HEK293 (cell line): ENCODE measurements around the gene TSSK6.

ENCODE experiments used
- FEZF1 ChIP-seq: fragments of 450-650 bp; formaldehyde crosslinking; IDR thresholded peaks from 2 replicates; pipeline ENCODE4 v1.5.1; 2016; ENCODE audit warnings: missing biosample characterization, missing genetic modification characterization
- HOXD13 ChIP-seq: sonication (generic); formaldehyde crosslinking; IDR thresholded peaks from 2 replicates; pipeline ENCODE4 v1.8.0; 2022; ENCODE audit warnings: missing genetic modification reagents, borderline replicate concordance
- KLF7 ChIP-seq: fragments of 450-650 bp; formaldehyde crosslinking; IDR thresholded peaks from 2 replicates; pipeline ENCODE4 v1.5.1; 2016; ENCODE audit warnings: missing biosample characterization, missing genetic modification characterization, borderline replicate concordance
- RBAK ChIP-seq: fragments of 450-650 bp; formaldehyde crosslinking; IDR thresholded peaks from 2 replicates; pipeline ENCODE4 v1.5.1; 2016; ENCODE audit warnings: missing biosample characterization, missing genetic modification characterization
- ZBTB1 ChIP-seq: fragments of 450-650 bp; formaldehyde crosslinking; IDR thresholded peaks from 2 replicates; pipeline ENCODE4 v1.5.1; 2016; ENCODE audit warnings: missing biosample characterization, missing genetic modification characterization
- ZBTB20 ChIP-seq: fragments of 450-650 bp; formaldehyde crosslinking; IDR thresholded peaks from 2 replicates; pipeline ENCODE4 v1.5.1; 2016; ENCODE audit warnings: missing biosample characterization, missing genetic modification characterization
- ZBTB21 ChIP-seq: fragments of 450-650 bp; formaldehyde crosslinking; IDR thresholded peaks from 2 replicates; pipeline ENCODE4 v1.5.1; 2017; ENCODE audit warnings: missing biosample characterization, missing genetic modification characterization
- ZBTB7A ChIP-seq: fragments of 450-650 bp; formaldehyde crosslinking; IDR thresholded peaks from 2 replicates; pipeline ENCODE4 v1.5.1; 2016; ENCODE audit warnings: low read depth, missing biosample characterization, missing genetic modification characterization
- ZNF10 ChIP-seq: fragments of 450-650 bp; formaldehyde crosslinking; IDR thresholded peaks from 2 replicates; pipeline ENCODE4 v1.5.1; 2017; ENCODE audit warnings: missing biosample characterization, missing genetic modification characterization
- ZNF211 ChIP-seq: fragments of 450-650 bp; formaldehyde crosslinking; IDR thresholded peaks from 2 replicates; pipeline ENCODE4 v1.5.1; 2016; ENCODE audit warnings: low read depth, missing biosample characterization, missing genetic modification characterization
- ZNF391 ChIP-seq: fragments of 450-650 bp; formaldehyde crosslinking; IDR thresholded peaks from 2 replicates; pipeline ENCODE4 v1.5.1; 2016; ENCODE audit warnings: low read depth, missing biosample characterization, missing genetic modification characterization, borderline replicate concordance
- ZNF530 ChIP-seq: fragments of 450-650 bp; formaldehyde crosslinking; IDR thresholded peaks from 2 replicates; pipeline ENCODE4 v1.5.1; 2016; ENCODE audit warnings: low read depth, missing biosample characterization, missing genetic modification characterization
- ZNF544 ChIP-seq: fragments of 450-650 bp; formaldehyde crosslinking; IDR thresholded peaks from 2 replicates; pipeline ENCODE4 v1.5.0; 2017; ENCODE audit warnings: missing biosample characterization, missing genetic modification characterization
- ZNF624 ChIP-seq: fragments of 450-650 bp; formaldehyde crosslinking; IDR thresholded peaks from 2 replicates; pipeline ENCODE4 v1.5.1; 2017; ENCODE audit warnings: missing biosample characterization, missing genetic modification characterization
- ZNF660 ChIP-seq: fragments of 450-650 bp; IDR thresholded peaks from 2 replicates; pipeline ENCODE4 v1.5.1; 2018; ENCODE audit warnings: missing biosample characterization, mild to moderate bottlenecking, missing genetic modification characterization
- ZNF664 ChIP-seq: fragments of 450-650 bp; formaldehyde crosslinking; IDR thresholded peaks from 2 replicates; pipeline ENCODE4 v1.5.1; 2016; ENCODE audit warnings: missing biosample characterization, missing genetic modification characterization
- ZXDB ChIP-seq: fragments of 450-650 bp; formaldehyde crosslinking; IDR thresholded peaks from 2 replicates; pipeline ENCODE4 v1.5.1; 2016; ENCODE audit warnings: missing biosample characterization, missing genetic modification characterization
- TF ChIP-seq, protein P1 (sequence below): fragments of 450-650 bp; formaldehyde crosslinking; IDR thresholded peaks from 2 replicates; pipeline ENCODE4 v1.5.1; 2016; ENCODE audit warnings: missing biosample characterization, missing genetic modification characterization, borderline replicate concordance
- TF ChIP-seq, protein P2 (sequence below): fragments of 450-650 bp; formaldehyde crosslinking; conservative IDR thresholded peaks from 2 replicates; pipeline ENCODE4 v1.5.1; 2016; ENCODE audit warnings: low read depth, missing biosample characterization, missing genetic modification characterization
- TF ChIP-seq, protein P3 (sequence below): fragments of 450-650 bp; formaldehyde crosslinking; IDR thresholded peaks from 2 replicates; pipeline ENCODE4 v1.5.1; 2017; ENCODE audit warnings: missing biosample characterization, missing genetic modification characterization
- TF ChIP-seq, protein P4 (sequence below): fragments of 450-650 bp; formaldehyde crosslinking; IDR thresholded peaks from 2 replicates; pipeline ENCODE4 v1.5.1; 2016; ENCODE audit warnings: missing biosample characterization, missing genetic modification characterization
- TF ChIP-seq, protein P5 (sequence below): fragments of 450-650 bp; formaldehyde crosslinking; IDR thresholded peaks from 2 replicates; pipeline ENCODE4 v1.5.1; 2017; ENCODE audit warnings: missing biosample characterization, mild to moderate bottlenecking, missing genetic modification characterization, moderate library complexity
- TF ChIP-seq, protein P6 (sequence below): fragments of 450-650 bp; formaldehyde crosslinking; IDR thresholded peaks from 2 replicates; pipeline ENCODE4 v1.5.1; 2017; ENCODE audit warnings: missing biosample characterization, missing genetic modification characterization
- TF ChIP-seq, protein P7 (sequence below): fragments of 450-650 bp; formaldehyde crosslinking; IDR thresholded peaks from 2 replicates; pipeline ENCODE4 v1.5.1; 2016; ENCODE audit warnings: missing biosample characterization, missing genetic modification characterization

Gene TSSK6

DNA sequence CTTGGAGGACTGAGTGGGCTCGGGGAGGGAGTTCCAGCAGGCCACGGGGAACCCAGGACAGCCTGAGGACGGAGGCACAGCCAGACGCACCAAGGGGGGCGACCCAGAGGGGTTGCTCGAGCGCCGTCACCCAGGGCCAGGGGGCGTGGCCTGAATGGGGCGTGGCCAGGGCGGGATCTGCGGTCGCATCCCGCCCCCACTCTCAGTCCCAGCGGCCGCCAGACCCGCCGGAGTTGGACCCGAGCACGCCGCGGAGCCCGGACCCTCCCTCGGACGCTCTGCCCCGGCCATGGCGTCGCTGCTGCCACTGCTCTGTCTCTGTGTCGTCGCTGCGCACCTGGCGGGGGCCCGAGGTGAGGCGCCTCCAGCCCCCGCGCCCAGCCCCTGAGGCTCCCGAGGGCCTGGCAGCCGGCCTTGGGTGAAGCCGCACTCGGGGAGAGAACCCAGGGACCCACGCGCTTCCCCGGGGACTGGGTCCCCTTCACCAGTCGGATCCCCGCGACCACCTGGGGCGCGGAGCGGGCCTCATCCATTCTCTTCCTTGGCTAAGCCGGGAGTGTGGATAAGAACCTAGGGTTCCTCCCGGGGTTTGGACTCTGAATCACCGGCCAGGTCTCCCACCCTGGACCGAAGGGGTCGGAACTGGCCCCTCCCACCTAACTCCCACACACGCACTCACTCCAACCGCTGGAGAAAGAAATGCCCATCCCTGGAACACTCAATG lies 22.9 kb upstream of the TSSK6 start, which contains the start of gene CILP2 (continued):
- TF ChIP-seq ZBTB7A (tag by site-specific recombination) (no peak; the same call in 1 of the 2 replicates), ZNF624 (tag by site-specific recombination) (no peak), HOXD13 (CRISPR knock-in tag) (no peak), KLF7 (no peak), ZNF391 (tag by site-specific recombination) (no peak), ZNF211 (tag by site-specific recombination) (no peak), ZXDB (tag by site-specific recombination) (peak; percentile 63), FEZF1 (tag by site-specific recombination) (no peak), ZNF664 (tag by site-specific recombination) (no peak), ZBTB21 (tag by site-specific recombination) (no peak), ZNF530 (no peak), ZNF10 (tag by site-specific recombination) (no peak), RBAK (tag by site-specific recombination) (no peak), ZBTB1 (tag by site-specific recombination) (no peak), ZBTB20 (tag by site-specific recombination) (peak; percentile 32), ZNF660 (tag by site-specific recombination) (no peak), ZNF544 (tag by site-specific recombination) (no peak)
- TF ChIP-seq, protein P1, sequence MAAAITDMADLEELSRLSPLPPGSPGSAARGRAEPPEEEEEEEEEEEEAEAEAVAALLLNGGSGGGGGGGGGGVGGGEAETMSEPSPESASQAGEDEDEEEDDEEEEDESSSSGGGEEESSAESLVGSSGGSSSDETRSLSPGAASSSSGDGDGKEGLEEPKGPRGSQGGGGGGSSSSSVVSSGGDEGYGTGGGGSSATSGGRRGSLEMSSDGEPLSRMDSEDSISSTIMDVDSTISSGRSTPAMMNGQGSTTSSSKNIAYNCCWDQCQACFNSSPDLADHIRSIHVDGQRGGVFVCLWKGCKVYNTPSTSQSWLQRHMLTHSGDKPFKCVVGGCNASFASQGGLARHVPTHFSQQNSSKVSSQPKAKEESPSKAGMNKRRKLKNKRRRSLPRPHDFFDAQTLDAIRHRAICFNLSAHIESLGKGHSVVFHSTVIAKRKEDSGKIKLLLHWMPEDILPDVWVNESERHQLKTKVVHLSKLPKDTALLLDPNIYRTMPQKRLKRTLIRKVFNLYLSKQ: no peak
- TF ChIP-seq, protein P2, sequence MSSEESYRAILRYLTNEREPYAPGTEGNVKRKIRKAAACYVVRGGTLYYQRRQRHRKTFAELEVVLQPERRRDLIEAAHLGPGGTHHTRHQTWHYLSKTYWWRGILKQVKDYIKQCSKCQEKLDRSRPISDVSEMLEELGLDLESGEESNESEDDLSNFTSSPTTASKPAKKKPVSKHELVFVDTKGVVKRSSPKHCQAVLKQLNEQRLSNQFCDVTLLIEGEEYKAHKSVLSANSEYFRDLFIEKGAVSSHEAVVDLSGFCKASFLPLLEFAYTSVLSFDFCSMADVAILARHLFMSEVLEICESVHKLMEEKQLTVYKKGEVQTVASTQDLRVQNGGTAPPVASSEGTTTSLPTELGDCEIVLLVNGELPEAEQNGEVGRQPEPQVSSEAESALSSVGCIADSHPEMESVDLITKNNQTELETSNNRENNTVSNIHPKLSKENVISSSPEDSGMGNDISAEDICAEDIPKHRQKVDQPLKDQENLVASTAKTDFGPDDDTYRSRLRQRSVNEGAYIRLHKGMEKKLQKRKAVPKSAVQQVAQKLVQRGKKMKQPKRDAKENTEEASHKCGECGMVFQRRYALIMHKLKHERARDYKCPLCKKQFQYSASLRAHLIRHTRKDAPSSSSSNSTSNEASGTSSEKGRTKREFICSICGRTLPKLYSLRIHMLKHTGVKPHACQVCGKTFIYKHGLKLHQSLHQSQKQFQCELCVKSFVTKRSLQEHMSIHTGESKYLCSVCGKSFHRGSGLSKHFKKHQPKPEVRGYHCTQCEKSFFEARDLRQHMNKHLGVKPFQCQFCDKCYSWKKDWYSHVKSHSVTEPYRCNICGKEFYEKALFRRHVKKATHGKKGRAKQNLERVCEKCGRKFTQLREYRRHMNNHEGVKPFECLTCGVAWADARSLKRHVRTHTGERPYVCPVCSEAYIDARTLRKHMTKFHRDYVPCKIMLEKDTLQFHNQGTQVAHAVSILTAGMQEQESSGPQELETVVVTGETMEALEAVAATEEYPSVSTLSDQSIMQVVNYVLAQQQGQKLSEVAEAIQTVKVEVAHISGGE (tag by site-specific recombination): no peak
- TF ChIP-seq, protein P3, sequence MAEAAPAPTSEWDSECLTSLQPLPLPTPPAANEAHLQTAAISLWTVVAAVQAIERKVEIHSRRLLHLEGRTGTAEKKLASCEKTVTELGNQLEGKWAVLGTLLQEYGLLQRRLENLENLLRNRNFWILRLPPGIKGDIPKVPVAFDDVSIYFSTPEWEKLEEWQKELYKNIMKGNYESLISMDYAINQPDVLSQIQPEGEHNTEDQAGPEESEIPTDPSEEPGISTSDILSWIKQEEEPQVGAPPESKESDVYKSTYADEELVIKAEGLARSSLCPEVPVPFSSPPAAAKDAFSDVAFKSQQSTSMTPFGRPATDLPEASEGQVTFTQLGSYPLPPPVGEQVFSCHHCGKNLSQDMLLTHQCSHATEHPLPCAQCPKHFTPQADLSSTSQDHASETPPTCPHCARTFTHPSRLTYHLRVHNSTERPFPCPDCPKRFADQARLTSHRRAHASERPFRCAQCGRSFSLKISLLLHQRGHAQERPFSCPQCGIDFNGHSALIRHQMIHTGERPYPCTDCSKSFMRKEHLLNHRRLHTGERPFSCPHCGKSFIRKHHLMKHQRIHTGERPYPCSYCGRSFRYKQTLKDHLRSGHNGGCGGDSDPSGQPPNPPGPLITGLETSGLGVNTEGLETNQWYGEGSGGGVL (tag by site-specific recombination): no peak
- TF ChIP-seq, protein P4, sequence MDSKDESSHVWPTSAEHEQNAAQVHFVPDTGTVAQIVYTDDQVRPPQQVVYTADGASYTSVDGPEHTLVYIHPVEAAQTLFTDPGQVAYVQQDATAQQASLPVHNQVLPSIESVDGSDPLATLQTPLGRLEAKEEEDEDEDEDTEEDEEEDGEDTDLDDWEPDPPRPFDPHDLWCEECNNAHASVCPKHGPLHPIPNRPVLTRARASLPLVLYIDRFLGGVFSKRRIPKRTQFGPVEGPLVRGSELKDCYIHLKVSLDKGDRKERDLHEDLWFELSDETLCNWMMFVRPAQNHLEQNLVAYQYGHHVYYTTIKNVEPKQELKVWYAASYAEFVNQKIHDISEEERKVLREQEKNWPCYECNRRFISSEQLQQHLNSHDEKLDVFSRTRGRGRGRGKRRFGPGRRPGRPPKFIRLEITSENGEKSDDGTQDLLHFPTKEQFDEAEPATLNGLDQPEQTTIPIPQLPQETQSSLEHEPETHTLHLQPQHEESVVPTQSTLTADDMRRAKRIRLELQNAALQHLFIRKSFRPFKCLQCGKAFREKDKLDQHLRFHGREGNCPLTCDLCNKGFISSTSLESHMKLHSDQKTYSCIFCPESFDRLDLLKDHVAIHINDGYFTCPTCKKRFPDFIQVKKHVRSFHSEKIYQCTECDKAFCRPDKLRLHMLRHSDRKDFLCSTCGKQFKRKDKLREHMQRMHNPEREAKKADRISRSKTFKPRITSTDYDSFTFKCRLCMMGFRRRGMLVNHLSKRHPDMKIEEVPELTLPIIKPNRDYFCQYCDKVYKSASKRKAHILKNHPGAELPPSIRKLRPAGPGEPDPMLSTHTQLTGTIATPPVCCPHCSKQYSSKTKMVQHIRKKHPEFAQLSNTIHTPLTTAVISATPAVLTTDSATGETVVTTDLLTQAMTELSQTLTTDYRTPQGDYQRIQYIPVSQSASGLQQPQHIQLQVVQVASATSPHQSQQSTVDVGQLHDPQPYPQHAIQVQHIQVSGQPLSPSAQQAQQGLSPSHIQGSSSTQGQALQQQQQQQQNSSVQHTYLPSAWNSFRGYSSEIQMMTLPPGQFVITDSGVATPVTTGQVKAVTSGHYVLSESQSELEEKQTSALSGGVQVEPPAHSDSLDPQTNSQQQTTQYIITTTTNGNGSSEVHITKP (tag by site-specific recombination): no peak
- TF ChIP-seq, protein P5, sequence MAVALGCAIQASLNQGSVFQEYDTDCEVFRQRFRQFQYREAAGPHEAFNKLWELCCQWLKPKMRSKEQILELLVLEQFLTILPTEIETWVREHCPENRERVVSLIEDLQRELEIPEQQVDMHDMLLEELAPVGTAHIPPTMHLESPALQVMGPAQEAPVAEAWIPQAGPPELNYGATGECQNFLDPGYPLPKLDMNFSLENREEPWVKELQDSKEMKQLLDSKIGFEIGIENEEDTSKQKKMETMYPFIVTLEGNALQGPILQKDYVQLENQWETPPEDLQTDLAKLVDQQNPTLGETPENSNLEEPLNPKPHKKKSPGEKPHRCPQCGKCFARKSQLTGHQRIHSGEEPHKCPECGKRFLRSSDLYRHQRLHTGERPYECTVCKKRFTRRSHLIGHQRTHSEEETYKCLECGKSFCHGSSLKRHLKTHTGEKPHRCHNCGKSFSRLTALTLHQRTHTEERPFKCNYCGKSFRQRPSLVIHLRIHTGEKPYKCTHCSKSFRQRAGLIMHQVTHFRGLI (tag by site-specific recombination): no peak
- TF ChIP-seq, protein P6, sequence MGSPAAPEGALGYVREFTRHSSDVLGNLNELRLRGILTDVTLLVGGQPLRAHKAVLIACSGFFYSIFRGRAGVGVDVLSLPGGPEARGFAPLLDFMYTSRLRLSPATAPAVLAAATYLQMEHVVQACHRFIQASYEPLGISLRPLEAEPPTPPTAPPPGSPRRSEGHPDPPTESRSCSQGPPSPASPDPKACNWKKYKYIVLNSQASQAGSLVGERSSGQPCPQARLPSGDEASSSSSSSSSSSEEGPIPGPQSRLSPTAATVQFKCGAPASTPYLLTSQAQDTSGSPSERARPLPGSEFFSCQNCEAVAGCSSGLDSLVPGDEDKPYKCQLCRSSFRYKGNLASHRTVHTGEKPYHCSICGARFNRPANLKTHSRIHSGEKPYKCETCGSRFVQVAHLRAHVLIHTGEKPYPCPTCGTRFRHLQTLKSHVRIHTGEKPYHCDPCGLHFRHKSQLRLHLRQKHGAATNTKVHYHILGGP (tag by site-specific recombination): no peak
- TF ChIP-seq, protein P7, sequence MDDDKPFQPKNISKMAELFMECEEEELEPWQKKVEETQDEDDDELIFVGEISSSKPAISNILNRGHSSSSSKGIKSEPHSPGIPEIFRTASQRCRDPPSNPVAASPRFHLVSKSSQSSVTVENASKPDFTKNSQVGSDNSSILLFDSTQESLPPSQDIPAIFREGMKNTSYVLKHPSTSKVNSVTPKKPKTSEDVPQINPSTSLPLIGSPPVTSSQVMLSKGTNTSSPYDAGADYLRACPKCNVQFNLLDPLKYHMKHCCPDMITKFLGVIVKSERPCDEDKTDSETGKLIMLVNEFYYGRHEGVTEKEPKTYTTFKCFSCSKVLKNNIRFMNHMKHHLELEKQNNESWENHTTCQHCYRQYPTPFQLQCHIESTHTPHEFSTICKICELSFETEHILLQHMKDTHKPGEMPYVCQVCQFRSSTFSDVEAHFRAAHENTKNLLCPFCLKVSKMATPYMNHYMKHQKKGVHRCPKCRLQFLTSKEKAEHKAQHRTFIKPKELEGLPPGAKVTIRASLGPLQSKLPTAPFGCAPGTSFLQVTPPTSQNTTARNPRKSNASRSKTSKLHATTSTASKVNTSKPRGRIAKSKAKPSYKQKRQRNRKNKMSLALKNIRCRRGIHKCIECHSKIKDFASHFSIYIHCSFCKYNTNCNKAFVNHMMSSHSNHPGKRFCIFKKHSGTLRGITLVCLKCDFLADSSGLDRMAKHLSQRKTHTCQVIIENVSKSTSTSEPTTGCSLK (tag by site-specific recombination): no peak
